Left lobe of liver (tissue), 1 donor: ENCODE measurements around the gene LRRC10B. TPM values are rescaled to one million over a fixed set of nuclear protein-coding genes. Genes with fewer than 3 reads are reported as not detected.

Source experiments
- total RNA-seq: library from RNA; stranded (reverse); gene quantifications from one replicate; pipeline ENCODE4 v1.2.1, GENCODE V29; 2021
- donor health status: DM: no; HTN: yes; CAD: no.

LRRC10B gene
- total RNA-seq, 1 donor from 2014 or later: not detected

Other genes with a start within 250 kb of the LRRC10B start
- 20.6 TPM for gene VWCE, start 213.4 kb upstream of the LRRC10B start, total RNA-seq
- gene DDB1, start 175.6 kb upstream of the LRRC10B start, total RNA-seq: 105 TPM
- gene TKFC, start 175.5 kb upstream of the LRRC10B start, total RNA-seq: 176 TPM
- 37.9 TPM for gene CYB561A3, start 146.9 kb upstream of the LRRC10B start, total RNA-seq
- gene TMEM138, start 146.4 kb upstream of the LRRC10B start, total RNA-seq: 23.7 TPM
- gene TMEM216, start 116.2 kb upstream of the LRRC10B start, total RNA-seq: 1.7 TPM
- 34.0 TPM for gene CPSF7, start 78.8 kb upstream of the LRRC10B start, total RNA-seq
- gene SDHAF2, start 78.6 kb upstream of the LRRC10B start, total RNA-seq: 18.8 TPM
- gene SYT7, start 72.3 kb downstream of the LRRC10B start, total RNA-seq: 65.6 TPM
- gene DAGLA, start 171.6 kb downstream of the LRRC10B start, total RNA-seq: 0.35 TPM
- gene MYRF, start 243.9 kb downstream of the LRRC10B start, total RNA-seq: 15.9 TPM